SHP77 treated with DMSO at 0.1 percent for 48 hours (cell line): ENCODE measurements around the gene ATP6V0A1.
"Not testable (repeated sequence)": the region's sequence is repeated elsewhere in the genome, so short reads cannot be mapped to it uniquely, and the experiment has no call there.

ENCODE experiments used
- DNase-seq: peaks from one replicate; lab custom pipeline; 2025; lab: John Stamatoyannopoulos, UW

The ATP6V0A1 gene

GRCh38 chr17:42541041-42541833 lies 82.6 kb downstream of the ATP6V0A1 start:
- no peak for DNase-seq

DNA sequence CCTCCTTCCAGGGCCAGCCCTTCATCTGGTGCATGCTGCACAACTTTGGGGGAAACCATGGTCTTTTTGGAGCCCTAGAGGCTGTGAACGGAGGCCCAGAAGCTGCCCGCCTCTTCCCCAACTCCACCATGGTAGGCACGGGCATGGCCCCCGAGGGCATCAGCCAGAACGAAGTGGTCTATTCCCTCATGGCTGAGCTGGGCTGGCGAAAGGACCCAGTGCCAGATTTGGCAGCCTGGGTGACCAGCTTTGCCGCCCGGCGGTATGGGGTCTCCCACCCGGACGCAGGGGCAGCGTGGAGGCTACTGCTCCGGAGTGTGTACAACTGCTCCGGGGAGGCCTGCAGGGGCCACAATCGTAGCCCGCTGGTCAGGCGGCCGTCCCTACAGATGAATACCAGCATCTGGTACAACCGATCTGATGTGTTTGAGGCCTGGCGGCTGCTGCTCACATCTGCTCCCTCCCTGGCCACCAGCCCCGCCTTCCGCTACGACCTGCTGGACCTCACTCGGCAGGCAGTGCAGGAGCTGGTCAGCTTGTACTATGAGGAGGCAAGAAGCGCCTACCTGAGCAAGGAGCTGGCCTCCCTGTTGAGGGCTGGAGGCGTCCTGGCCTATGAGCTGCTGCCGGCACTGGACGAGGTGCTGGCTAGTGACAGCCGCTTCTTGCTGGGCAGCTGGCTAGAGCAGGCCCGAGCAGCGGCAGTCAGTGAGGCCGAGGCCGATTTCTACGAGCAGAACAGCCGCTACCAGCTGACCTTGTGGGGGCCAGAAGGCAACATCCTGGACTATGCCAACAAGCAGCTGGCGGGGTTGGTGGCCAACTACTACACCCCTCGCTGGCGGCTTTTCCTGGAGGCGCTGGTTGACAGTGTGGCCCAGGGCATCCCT lies 84.8 kb downstream of the ATP6V0A1 start:
- no peak for DNase-seq

DNA sequence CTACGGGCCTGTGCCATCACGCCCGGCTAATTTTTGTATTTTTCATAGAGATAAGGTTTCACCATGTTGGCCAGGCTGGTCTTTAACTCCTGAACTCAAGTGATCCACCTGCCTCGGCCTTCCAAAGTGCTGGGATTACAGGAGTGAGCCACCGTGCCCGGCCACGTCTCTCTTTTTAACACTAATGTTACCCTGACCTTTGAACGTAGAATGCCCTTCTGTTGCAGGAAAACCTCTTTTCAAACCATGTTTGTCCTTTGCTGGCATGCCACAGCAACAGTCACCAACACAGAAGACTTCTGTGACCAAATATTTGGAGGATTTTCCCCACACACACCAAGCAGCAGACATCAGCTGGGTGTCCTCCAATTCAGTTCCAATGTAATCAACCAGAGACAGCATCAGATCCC lies 86.2 kb downstream of the ATP6V0A1 start:
- no peak for DNase-seq

DNA sequence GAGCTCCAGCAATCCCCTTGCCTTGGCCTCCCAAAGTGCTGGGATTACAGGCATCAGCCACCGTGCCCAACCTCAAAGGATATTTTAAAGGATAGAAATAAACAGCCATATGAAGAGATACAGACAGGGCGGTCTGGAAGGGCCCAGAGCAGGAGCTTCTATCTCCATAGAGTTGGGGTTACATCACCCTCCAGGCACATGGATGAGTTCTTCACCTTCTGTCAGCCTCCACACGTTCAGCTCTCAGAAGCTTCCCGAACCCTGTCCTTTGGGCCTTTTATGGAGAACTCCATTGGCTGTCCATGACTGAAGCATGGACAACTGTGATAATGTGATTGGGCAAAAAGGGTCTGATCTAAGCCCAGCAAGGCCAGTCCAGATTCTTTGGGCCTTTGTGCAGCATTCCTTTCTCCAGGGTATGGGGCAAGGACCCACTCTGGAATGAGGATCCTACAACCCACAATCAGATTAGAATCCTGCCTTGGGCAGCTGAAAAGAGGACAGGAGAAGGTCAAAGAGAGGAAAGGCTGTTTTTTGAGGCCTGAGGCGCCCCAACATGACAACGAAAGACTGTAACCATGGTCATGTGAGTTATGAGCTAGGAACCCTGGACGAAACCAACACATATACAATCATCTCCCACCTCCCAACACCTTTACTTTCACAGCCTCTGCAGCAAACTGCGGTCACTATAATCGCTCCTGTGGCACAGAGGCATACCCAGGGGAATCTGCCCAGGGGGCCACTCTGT lies 87.3 kb downstream of the ATP6V0A1 start:
- DNase-seq, result not testable (repeated sequence)

GRCh38 chr17:42547001-42547461 lies 88.4 kb downstream of the ATP6V0A1 start:
- no peak for DNase-seq

DNA sequence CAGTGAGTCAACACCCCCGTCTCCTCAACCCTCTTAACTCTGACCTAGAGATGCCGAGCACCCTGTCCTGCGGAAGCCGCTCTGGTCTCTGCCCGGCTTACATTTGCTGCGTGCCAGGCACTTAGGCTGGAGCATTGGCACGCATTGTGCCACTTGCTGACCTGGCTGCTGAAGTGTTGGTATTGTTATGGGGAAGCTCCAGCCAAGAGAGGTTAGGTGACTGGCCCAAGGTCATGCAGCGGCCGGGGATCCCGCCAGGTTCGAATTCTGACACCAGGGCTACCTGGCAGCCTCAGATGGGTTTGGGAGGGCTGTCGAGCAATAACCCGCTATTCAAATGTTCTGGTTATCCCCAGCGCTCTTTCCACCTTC lies 89.0 kb downstream of the ATP6V0A1 start:
- DNase-seq, result no peak

GRCh38 chr17:42548070-42548837 lies 89.6 kb downstream of the ATP6V0A1 start:
- no peak for DNase-seq

- no peak for DNase-seq
These were observed 90.5 kb downstream of the ATP6V0A1 start for GRCh38 chr17:42548993-42549755.

DNA sequence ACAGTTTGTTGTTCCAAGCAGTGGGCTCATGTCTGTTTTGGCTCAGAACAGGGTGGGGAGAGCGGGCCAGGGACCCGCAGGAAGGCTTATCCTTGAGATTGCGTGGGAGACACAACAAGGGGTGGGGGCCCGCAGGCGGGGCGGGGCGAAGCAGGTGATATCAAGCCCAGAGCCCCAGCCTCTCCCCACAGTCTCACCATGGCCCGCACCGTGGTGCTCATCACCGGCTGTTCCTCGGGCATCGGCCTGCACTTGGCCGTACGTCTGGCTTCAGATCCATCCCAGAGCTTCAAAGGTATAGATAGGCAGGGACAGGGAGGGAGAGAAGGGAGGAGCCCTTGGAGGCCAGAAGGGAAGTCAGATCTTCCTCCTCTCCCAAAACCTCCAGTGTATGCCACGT lies 94.1 kb downstream of the ATP6V0A1 start, which contains the start of gene HSD17B1:
Gene HSD17B1 (plus strand): TSS at position 188 of the 400 bp plus-strand sequence. CDS start 11 bp downstream, at position 199.
- DNase-seq, result not testable (repeated sequence)

- DNase-seq, result no peak
These were observed 94.6 kb downstream of the ATP6V0A1 start for GRCh38 chr17:42553161-42553818.

DNA sequence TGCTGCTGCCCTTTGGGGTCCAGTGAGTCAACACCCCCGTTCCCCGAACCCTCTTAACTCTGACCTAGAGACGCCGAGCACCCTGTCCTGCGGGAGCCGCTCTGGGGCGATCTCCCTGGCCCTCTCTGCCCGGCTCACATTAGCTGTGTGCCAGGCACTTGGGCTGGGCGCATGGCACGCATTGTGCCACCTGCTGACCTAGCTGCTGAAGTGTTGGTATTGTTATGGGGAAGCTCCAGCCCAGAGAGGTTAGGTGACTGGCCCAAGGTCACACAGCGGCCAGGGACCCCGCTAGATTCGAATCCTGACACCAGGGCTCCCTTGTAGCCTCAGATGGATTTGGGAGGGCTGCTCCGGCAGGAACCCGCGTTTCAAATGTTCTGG lies 95.2 kb downstream of the ATP6V0A1 start:
- no peak for DNase-seq

GRCh38 chr17:42554250-42555121 lies 95.8 kb downstream of the ATP6V0A1 start:
- DNase-seq, result peak; percentile 58

- DNase-seq, result no peak
These were observed 96.5 kb downstream of the ATP6V0A1 start for GRCh38 chr17:42555122-42555622.

DNA sequence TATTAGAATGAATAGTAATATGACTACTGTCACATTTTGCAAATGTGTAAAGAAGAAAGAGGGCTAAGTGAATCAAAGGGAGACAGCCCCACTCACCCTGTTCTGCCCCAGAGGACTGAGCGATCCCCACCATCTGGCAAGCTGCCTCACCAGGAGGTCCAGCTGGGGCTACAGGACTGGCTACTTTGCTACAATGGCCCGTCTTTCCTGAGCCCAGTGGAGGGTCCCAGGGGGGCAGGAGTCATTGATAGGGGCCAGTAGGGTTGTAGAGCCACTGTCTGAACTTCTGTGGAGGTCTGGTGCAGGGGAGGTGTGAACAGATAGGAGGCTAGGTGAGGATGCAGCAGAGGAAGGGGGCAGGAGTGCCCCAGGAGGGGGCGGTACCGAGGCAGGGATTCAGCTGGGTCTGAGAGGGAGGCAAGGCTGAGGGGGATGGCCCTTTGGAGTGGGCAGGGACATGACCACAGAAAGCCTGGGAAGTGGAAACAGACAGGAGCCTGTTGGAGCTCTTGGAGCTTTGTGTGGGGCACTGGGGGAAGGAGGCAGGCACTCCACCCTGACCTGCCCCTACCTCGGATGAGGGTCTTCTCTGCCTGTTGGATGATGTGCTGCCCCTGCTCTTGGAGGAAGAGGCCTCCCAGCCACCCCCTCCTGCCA lies 97.4 kb downstream of the ATP6V0A1 start:
- DNase-seq, result not testable (repeated sequence)

- no peak for DNase-seq
These were observed 100.4 kb downstream of the ATP6V0A1 start for GRCh38 chr17:42559075-42559474.

DNA sequence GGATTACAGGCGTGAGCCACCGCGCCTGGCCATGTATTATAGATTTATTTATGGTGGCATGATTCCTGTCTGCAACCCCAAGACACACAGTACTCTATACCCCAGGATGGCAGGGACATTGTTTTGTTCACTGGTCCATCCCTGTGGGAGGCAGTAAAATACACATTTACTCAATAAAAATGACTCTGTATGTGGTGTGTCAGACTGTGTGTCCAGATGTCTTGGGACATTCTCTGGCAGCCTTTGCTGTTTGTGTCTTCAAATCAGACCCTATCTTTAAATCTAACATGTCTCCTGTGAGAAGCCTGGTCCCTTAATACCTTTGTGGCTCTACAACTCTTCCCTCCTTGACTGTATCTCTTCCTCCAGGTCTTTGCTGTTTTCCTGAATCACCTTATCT lies 101.6 kb downstream of the ATP6V0A1 start:
- no peak for DNase-seq

GRCh38 chr17:42561897-42562387 lies 103.3 kb downstream of the ATP6V0A1 start, which contains the start of gene COASY:
TSS of gene COASY (plus strand) at chr17:42562148. CDS start at chr17:42562623, 475 bp downstream.
- DNase-seq, result peak; percentile 87
